HEK293 (cell line): Measurements from ENCODE around the gene ANKRD28.

Source experiments
- CTCF ChIA-PET: fragments of 350-600 bp; formaldehyde crosslinking; extraction: SDS; loops from one replicate; lab custom pipeline; 2021; ENCODE audit warnings: antibody characterized with exemption; lab: Yijun Ruan, JAX
- POLR2A ChIA-PET: fragments of 300-600 bp; formaldehyde crosslinking; extraction: SDS; loops from one replicate; lab custom pipeline; 2020; ENCODE audit warnings: antibody characterized with exemption, inconsistent platforms; lab: Yijun Ruan, JAX
- H3K27ac ChIP-seq: fragments of 200-500 bp; sonication (Bioruptor generic); 2 replicates; pipeline ENCODE4 v1.5.1; 2014; ENCODE audit warnings: low read depth, low read length, control low read depth, inconsistent platforms; ENCODE audit errors: extremely low read depth
- H3K36me3 ChIP-seq, 2 experiments: fragments of 200-500 bp in 1 of 2; sonication (Bioruptor generic) in 1 of 2; 1 replicate in 1 of 2; 2 replicates in 1 of 2; pipeline ENCODE4 v1.5.1; 2014 to 2017; ENCODE audit warnings: inconsistent platforms in 2 of 2, low read length in 2 of 2; ENCODE audit not compliant: control insufficient read depth in 2 of 2, insufficient read depth in 1 of 2
- H3K4me1 ChIP-seq: fragments of 200-500 bp; sonication (Bioruptor generic); 2 replicates; pipeline ENCODE4 v1.5.1; 2014; ENCODE audit warnings: mild to moderate bottlenecking, low read length, inconsistent platforms; ENCODE audit not compliant: control insufficient read depth, insufficient read depth
- H3K4me3 ChIP-seq: 2 replicates; pipeline ENCODE4 v1.5.1; 2011; ENCODE audit warnings: low read depth, mild to moderate bottlenecking, control low read depth, low read length, moderate library complexity
- H3K9me3 ChIP-seq: fragments of 200-500 bp; sonication (Bioruptor generic); 2 replicates; pipeline ENCODE4 v1.5.1; 2014; ENCODE audit warnings: low read depth, low read length, inconsistent platforms; ENCODE audit not compliant: control insufficient read depth, insufficient read depth
- FEZF1 ChIP-seq: fragments of 450-650 bp; formaldehyde crosslinking; IDR thresholded peaks from 2 replicates; pipeline ENCODE4 v1.5.1; 2016; ENCODE audit warnings: missing biosample characterization, missing genetic modification characterization
- GLI4 ChIP-seq: fragments of 450-650 bp; formaldehyde crosslinking; IDR thresholded peaks from 2 replicates; pipeline ENCODE4 v1.5.1; 2016; ENCODE audit warnings: missing biosample characterization, missing genetic modification characterization
- KLF9 ChIP-seq: fragments of 450-650 bp; formaldehyde crosslinking; IDR thresholded peaks from 2 replicates; pipeline ENCODE4 v1.5.1; 2016; ENCODE audit warnings: missing biosample characterization, missing genetic modification characterization, low read depth
- MYNN ChIP-seq: fragments of 450-650 bp; formaldehyde crosslinking; IDR thresholded peaks from 2 replicates; pipeline ENCODE4 v1.5.1; 2016; ENCODE audit warnings: missing biosample characterization, missing genetic modification characterization, borderline replicate concordance
- MZF1 ChIP-seq: fragments of 450-650 bp; formaldehyde crosslinking; IDR thresholded peaks from 2 replicates; pipeline ENCODE4 v1.5.1; 2017; ENCODE audit warnings: missing biosample characterization, missing genetic modification characterization, borderline replicate concordance
- SETDB1 ChIP-seq: IDR thresholded peaks from one replicate; pipeline ENCODE4 v1.6.1; 2017; ENCODE audit warnings: mild to moderate bottlenecking, low read length, moderate library complexity, mixed read lengths; ENCODE audit not compliant: insufficient read length
- ZBTB17 ChIP-seq: fragments of 450-650 bp; formaldehyde crosslinking; IDR thresholded peaks from 2 replicates; pipeline ENCODE4 v1.5.1; 2016; ENCODE audit warnings: missing biosample characterization, missing genetic modification characterization
- ZNF155 ChIP-seq: fragments of 450-650 bp; formaldehyde crosslinking; IDR thresholded peaks from 2 replicates; pipeline ENCODE4 v1.5.1; 2016; ENCODE audit warnings: missing biosample characterization, missing genetic modification characterization
- ZNF2 ChIP-seq: fragments of 450-650 bp; formaldehyde crosslinking; IDR thresholded peaks from 2 replicates; pipeline ENCODE4 v1.5.1; 2016; ENCODE audit warnings: missing biosample characterization, missing genetic modification characterization
- ZNF24 ChIP-seq: fragments of 450-650 bp; formaldehyde crosslinking; IDR thresholded peaks from 2 replicates; pipeline ENCODE4 v1.5.1; 2016; ENCODE audit warnings: missing biosample characterization, missing genetic modification characterization
- ZNF324 ChIP-seq: fragments of 450-650 bp; formaldehyde crosslinking; IDR thresholded peaks from 2 replicates; pipeline ENCODE4 v1.5.1; 2016; ENCODE audit warnings: missing biosample characterization, missing genetic modification characterization
- ZNF37A ChIP-seq: fragments of 450-650 bp; IDR thresholded peaks from 2 replicates; pipeline ENCODE4 v1.5.1; 2018; ENCODE audit warnings: missing biosample characterization, missing genetic modification characterization
- ZNF521 ChIP-seq: fragments of 450-650 bp; formaldehyde crosslinking; IDR thresholded peaks from 2 replicates; pipeline ENCODE4 v1.5.1; 2017; ENCODE audit warnings: missing biosample characterization, mild to moderate bottlenecking, missing genetic modification characterization
- ZNF549 ChIP-seq: fragments of 450-650 bp; IDR thresholded peaks from 2 replicates; pipeline ENCODE4 v1.5.1; 2018; ENCODE audit warnings: missing biosample characterization, missing genetic modification characterization, mild to moderate bottlenecking, inconsistent platforms, moderate library complexity
- ZNF660 ChIP-seq: fragments of 450-650 bp; IDR thresholded peaks from 2 replicates; pipeline ENCODE4 v1.5.1; 2018; ENCODE audit warnings: missing biosample characterization, mild to moderate bottlenecking, missing genetic modification characterization
- ZNF776 ChIP-seq: fragments of 450-650 bp; formaldehyde crosslinking; IDR thresholded peaks from 2 replicates; pipeline ENCODE4 v1.5.0; 2017; ENCODE audit warnings: missing biosample characterization, missing genetic modification characterization, borderline replicate concordance
- ZNF777 ChIP-seq: fragments of 450-650 bp; formaldehyde crosslinking; IDR thresholded peaks from 2 replicates; pipeline ENCODE4 v1.5.1; 2017; ENCODE audit warnings: missing biosample characterization, missing genetic modification characterization, borderline replicate concordance
- TF ChIP-seq, protein P1 (sequence below): fragments of 450-650 bp; formaldehyde crosslinking; IDR thresholded peaks from 2 replicates; pipeline ENCODE4 v1.5.1; 2016; ENCODE audit warnings: missing biosample characterization, missing genetic modification characterization
- TF ChIP-seq, protein P2 (sequence below): fragments of 450-650 bp; formaldehyde crosslinking; IDR thresholded peaks from 2 replicates; pipeline ENCODE4 v1.5.1; 2016; ENCODE audit warnings: missing biosample characterization, missing genetic modification characterization
- TF ChIP-seq, protein P3 (sequence below): fragments of 450-650 bp; formaldehyde crosslinking; IDR thresholded peaks from 2 replicates; pipeline ENCODE4 v1.5.1; 2016; ENCODE audit warnings: missing biosample characterization, missing genetic modification characterization
- TF ChIP-seq, protein P4 (sequence below): fragments of 450-650 bp; formaldehyde crosslinking; IDR thresholded peaks from 2 replicates; pipeline ENCODE4 v1.5.1; 2016; ENCODE audit warnings: missing biosample characterization, missing genetic modification characterization
- TF ChIP-seq, protein P5 (sequence below): IDR thresholded peaks from 2 replicates; pipeline ENCODE4 v1.6.1; 2011; ENCODE audit warnings: mild to moderate bottlenecking, low read depth, low read length, borderline replicate concordance
- TF ChIP-seq, protein P6 (sequence below): fragments of 450-650 bp; IDR thresholded peaks from 2 replicates; pipeline ENCODE4 v1.5.1; 2018; ENCODE audit warnings: missing biosample characterization, missing genetic modification characterization
- TF ChIP-seq, protein P7 (sequence below): fragments of 450-650 bp; formaldehyde crosslinking; IDR thresholded peaks from 2 replicates; pipeline ENCODE4 v1.5.1; 2017; ENCODE audit warnings: missing biosample characterization, missing genetic modification characterization

The ANKRD28 gene

DNA sequence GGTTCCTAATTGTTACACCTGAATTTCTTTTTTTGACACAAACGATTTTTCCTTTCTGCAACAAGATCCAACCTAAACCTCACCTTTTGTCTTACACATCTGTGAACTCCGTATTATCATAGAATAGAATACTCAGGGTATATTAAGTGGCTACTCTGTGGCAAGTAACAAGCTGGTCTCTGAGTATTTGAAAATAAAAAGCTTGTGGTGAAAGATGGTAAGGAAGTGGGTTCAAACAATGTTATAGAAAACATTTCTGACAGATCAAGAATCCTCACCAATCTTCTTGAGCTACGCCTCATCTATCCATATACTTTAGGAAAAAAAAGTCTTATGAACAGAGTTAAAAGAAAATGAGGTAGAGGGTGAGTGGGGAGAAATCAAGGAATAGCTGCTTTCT lies 3.5 kb upstream of the ANKRD28 start (continued):
- TF ChIP-seq, protein P1, sequence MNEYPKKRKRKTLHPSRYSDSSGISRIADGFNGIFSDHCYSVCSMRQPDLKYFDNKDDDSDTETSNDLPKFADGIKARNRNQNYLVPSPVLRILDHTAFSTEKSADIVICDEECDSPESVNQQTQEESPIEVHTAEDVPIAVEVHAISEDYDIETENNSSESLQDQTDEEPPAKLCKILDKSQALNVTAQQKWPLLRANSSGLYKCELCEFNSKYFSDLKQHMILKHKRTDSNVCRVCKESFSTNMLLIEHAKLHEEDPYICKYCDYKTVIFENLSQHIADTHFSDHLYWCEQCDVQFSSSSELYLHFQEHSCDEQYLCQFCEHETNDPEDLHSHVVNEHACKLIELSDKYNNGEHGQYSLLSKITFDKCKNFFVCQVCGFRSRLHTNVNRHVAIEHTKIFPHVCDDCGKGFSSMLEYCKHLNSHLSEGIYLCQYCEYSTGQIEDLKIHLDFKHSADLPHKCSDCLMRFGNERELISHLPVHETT (tag by site-specific recombination) = no peak
- no peak for TF ChIP-seq ZNF2 (tag by site-specific recombination)

DNA sequence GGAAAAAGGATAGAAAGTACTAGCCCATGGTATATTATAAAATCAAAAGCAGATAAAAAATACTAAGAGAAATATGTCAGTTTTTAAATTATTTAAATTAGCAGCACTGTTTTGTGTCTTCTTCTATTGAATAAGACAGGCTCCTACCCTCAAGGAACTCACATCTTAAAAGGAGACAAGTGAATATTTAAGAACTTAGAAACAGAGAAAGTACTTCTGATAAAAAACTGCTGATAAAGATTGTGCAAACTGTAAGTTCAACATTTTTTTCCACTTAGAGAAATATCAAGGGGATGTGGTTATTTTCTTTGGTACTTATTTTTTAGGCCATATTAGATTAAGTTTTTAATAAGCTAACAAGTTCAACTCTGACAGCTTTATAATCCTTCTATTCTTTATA lies 3.0 kb upstream of the ANKRD28 start:
- ChIA-PET CTCF (interaction anchor here (1.0 to 3.6 kb wide), 4 partner anchors 11 to 378 kb away, joined by 3 to 16 read pairs (median 4); no protein-coding TSS in a partner anchor), POLR2A (no interaction called here)
- Histone ChIP-seq H3K9me3 (no peaks in the 10 kb centered on the region), H3K36me3 (no peaks in the 10 kb centered on the region), H3K4me1 (peaks cover 23% of the 10 kb centered on the region), H3K27ac (no peak overlapping the region), H3K4me3 (no peak overlapping the region)
- TF ChIP-seq ZNF324 (no peak), ZNF776 (tag by site-specific recombination) (no peak), MYNN (no peak), ZNF155 (tag by site-specific recombination) (no peak), ZNF521 (tag by site-specific recombination) (no peak), ZNF549 (tag by site-specific recombination) (no peak), ZNF37A (no peak), ZNF777 (tag by site-specific recombination) (no peak), SETDB1 (no peak), FEZF1 (no peak), GLI4 (tag by site-specific recombination) (no peak)
- TF ChIP-seq, protein P2, sequence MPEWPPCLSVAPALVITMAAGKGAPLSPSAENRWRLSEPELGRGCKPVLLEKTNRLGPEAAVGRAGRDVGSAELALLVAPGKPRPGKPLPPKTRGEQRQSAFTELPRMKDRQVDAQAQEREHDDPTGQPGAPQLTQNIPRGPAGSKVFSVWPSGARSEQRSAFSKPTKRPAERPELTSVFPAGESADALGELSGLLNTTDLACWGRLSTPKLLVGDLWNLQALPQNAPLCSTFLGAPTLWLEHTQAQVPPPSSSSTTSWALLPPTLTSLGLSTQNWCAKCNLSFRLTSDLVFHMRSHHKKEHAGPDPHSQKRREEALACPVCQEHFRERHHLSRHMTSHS (tag by site-specific recombination) = no peak
- TF ChIP-seq, protein P3, sequence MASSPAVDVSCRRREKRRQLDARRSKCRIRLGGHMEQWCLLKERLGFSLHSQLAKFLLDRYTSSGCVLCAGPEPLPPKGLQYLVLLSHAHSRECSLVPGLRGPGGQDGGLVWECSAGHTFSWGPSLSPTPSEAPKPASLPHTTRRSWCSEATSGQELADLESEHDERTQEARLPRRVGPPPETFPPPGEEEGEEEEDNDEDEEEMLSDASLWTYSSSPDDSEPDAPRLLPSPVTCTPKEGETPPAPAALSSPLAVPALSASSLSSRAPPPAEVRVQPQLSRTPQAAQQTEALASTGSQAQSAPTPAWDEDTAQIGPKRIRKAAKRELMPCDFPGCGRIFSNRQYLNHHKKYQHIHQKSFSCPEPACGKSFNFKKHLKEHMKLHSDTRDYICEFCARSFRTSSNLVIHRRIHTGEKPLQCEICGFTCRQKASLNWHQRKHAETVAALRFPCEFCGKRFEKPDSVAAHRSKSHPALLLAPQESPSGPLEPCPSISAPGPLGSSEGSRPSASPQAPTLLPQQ (tag by site-specific recombination) = no peak
- TF ChIP-seq, protein P4, sequence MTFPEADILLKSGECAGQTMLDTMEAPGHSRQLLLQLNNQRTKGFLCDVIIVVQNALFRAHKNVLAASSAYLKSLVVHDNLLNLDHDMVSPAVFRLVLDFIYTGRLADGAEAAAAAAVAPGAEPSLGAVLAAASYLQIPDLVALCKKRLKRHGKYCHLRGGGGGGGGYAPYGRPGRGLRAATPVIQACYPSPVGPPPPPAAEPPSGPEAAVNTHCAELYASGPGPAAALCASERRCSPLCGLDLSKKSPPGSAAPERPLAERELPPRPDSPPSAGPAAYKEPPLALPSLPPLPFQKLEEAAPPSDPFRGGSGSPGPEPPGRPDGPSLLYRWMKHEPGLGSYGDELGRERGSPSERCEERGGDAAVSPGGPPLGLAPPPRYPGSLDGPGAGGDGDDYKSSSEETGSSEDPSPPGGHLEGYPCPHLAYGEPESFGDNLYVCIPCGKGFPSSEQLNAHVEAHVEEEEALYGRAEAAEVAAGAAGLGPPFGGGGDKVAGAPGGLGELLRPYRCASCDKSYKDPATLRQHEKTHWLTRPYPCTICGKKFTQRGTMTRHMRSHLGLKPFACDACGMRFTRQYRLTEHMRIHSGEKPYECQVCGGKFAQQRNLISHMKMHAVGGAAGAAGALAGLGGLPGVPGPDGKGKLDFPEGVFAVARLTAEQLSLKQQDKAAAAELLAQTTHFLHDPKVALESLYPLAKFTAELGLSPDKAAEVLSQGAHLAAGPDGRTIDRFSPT (tag by site-specific recombination) = no peak

DNA sequence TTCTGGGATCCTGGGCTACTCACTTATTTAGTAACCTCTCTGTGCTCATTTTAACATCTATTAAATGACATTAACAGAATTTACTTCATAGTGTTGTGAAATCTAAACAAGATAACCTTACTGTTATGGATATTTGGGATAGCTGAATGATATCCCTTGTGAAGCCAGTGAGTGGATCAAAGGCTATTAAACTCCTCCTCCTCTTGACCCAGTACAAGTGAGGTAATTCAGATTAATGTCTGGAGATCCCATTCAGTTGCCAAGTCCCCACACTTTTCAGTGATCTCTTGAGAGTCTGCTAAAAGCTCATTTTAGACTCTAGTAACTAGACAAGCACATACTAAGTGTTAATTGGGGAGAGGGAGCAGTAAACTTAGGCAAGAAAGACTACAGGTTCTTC lies 2.5 kb upstream of the ANKRD28 start:
- Histone ChIP-seq H3K4me1 (peaks cover 27% of the 10 kb centered on the region), H3K36me3 (no peaks in the 10 kb centered on the region), H3K9me3 (no peaks in the 10 kb centered on the region), H3K4me3 (no peak overlapping the region), H3K27ac (no peak overlapping the region)
- ChIA-PET CTCF (interaction anchor here (1.0 to 3.6 kb wide), 4 partner anchors 11 to 378 kb away, joined by 3 to 16 read pairs (median 4); no protein-coding TSS in a partner anchor), POLR2A (no interaction called here)
- TF ChIP-seq ZBTB17 (tag by site-specific recombination) (peak; percentile 15; the same call in 1 of the 2 replicates), ZNF24 (tag by site-specific recombination) (no peak), MZF1 (tag by site-specific recombination) (peak; percentile 64; the same call in 1 of the 2 replicates), ZNF660 (tag by site-specific recombination) (0 out of 2 replicates have a peak, but pooled peaks have one; percentile 17), KLF9 (no peak)
- TF ChIP-seq, protein P5, sequence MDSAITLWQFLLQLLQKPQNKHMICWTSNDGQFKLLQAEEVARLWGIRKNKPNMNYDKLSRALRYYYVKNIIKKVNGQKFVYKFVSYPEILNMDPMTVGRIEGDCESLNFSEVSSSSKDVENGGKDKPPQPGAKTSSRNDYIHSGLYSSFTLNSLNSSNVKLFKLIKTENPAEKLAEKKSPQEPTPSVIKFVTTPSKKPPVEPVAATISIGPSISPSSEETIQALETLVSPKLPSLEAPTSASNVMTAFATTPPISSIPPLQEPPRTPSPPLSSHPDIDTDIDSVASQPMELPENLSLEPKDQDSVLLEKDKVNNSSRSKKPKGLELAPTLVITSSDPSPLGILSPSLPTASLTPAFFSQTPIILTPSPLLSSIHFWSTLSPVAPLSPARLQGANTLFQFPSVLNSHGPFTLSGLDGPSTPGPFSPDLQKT = no peak
- TF ChIP-seq, protein P6, sequence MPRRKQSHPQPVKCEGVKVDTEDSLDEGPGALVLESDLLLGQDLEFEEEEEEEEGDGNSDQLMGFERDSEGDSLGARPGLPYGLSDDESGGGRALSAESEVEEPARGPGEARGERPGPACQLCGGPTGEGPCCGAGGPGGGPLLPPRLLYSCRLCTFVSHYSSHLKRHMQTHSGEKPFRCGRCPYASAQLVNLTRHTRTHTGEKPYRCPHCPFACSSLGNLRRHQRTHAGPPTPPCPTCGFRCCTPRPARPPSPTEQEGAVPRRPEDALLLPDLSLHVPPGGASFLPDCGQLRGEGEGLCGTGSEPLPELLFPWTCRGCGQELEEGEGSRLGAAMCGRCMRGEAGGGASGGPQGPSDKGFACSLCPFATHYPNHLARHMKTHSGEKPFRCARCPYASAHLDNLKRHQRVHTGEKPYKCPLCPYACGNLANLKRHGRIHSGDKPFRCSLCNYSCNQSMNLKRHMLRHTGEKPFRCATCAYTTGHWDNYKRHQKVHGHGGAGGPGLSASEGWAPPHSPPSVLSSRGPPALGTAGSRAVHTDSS (tag by site-specific recombination) = 0 out of 2 replicates have a peak, but pooled peaks have one; percentile 10
- TF ChIP-seq, protein P7, sequence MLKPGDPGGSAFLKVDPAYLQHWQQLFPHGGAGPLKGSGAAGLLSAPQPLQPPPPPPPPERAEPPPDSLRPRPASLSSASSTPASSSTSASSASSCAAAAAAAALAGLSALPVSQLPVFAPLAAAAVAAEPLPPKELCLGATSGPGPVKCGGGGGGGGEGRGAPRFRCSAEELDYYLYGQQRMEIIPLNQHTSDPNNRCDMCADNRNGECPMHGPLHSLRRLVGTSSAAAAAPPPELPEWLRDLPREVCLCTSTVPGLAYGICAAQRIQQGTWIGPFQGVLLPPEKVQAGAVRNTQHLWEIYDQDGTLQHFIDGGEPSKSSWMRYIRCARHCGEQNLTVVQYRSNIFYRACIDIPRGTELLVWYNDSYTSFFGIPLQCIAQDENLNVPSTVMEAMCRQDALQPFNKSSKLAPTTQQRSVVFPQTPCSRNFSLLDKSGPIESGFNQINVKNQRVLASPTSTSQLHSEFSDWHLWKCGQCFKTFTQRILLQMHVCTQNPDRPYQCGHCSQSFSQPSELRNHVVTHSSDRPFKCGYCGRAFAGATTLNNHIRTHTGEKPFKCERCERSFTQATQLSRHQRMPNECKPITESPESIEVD = peak; percentile 6; the same call in 1 of the 2 replicates
